HG03342 (cell line): ENCODE measurements around the gene FGD3.
A peak's percentile ranks its signal among the peaks of the same experiment; 100 is the strongest.

Source experiments
- ATAC-seq: cut with Tn5 transposase; IDR thresholded peaks from one replicate; pipeline ENCODE4 v1.9.1; 2021; ENCODE audit warnings: mild to moderate bottlenecking, moderate library complexity; ENCODE audit not compliant: unreplicated experiment

The FGD3 gene

GRCh38 chr9:93051680-93052089 lies 104.4 kb downstream of the FGD3 start:
- no peak for ATAC-seq

GRCh38 chr9:93052791-93053540 lies 105.6 kb downstream of the FGD3 start:
- ATAC-seq, result no peak

GRCh38 chr9:93053781-93054331 lies 106.5 kb downstream of the FGD3 start:
- no peak for ATAC-seq

GRCh38 chr9:93054758-93055704 lies 107.7 kb downstream of the FGD3 start:
- ATAC-seq, result no peak

GRCh38 chr9:93057042-93057702 lies 109.8 kb downstream of the FGD3 start:
- no peak for ATAC-seq

- ATAC-seq, result peak; percentile 21
Measured at GRCh38 chr9:93057703-93058354, 110.5 kb downstream of the FGD3 start.

- ATAC-seq, result peak; percentile 51
Measured at GRCh38 chr9:93058355-93059010, 111.2 kb downstream of the FGD3 start, which contains the start of gene SUSD3. Gene SUSD3 (plus strand): TSS chr9:93058701. CDS start chr9:93058743, 42 bp downstream.

- peak; percentile 13 for ATAC-seq
Measured at GRCh38 chr9:93059011-93059714, 111.8 kb downstream of the FGD3 start.

- no peak for ATAC-seq
Measured at GRCh38 chr9:93059715-93060578, 112.6 kb downstream of the FGD3 start.

- ATAC-seq, result no peak
Measured at GRCh38 chr9:93060746-93061259, 113.5 kb downstream of the FGD3 start.

- ATAC-seq, result no peak
Measured at GRCh38 chr9:93061260-93061751, 114.0 kb downstream of the FGD3 start.

- peak; percentile 31 for ATAC-seq
Measured at GRCh38 chr9:93061791-93062763, 114.8 kb downstream of the FGD3 start.

GRCh38 chr9:93064392-93065134 lies 117.2 kb downstream of the FGD3 start:
- ATAC-seq, result peak; percentile 92

- no peak for ATAC-seq
Measured at GRCh38 chr9:93065135-93065720, 117.9 kb downstream of the FGD3 start.

- ATAC-seq, result no peak
Measured at GRCh38 chr9:93066978-93067603, 119.8 kb downstream of the FGD3 start.
